GM06990 (cell line): ENCODE measurements around the gene SLC5A10.
A peak's percentile ranks its signal among the peaks of the same experiment; 100 is the strongest.

Experiments used
- DNase-seq: peaks from one replicate; pipeline ENCODE4 v3.0.0-alpha.2; 2011; ENCODE audit not compliant: insufficient read length; ENCODE audit errors: extremely low read depth
- H3K27me3 ChIP-seq: replicated peaks from 2 replicates; pipeline ENCODE4 v1.6.0; 2011; ENCODE audit warnings: low read length; ENCODE audit not compliant: control insufficient read depth, insufficient read depth
- H3K36me3 ChIP-seq: 2 replicates; pipeline ENCODE4 v1.5.1; 2011; ENCODE audit warnings: low read length; ENCODE audit not compliant: control insufficient read depth, insufficient read depth
- H3K4me3 ChIP-seq: replicated peaks from 2 replicates; pipeline ENCODE4 v1.5.1; 2011; ENCODE audit warnings: low read depth, mild to moderate bottlenecking, control low read depth, low read length
- CTCF ChIP-seq: IDR thresholded peaks from 2 replicates; pipeline ENCODE4 v1.5.1; 2011; ENCODE audit warnings: low read length, control low read depth, mild to moderate bottlenecking, inconsistent platforms; ENCODE audit not compliant: insufficient read depth, poor library complexity, severe bottlenecking

SLC5A10 gene

GRCh38 chr17:18951941-18952842 is at the start of gene SLC5A10:
Gene SLC5A10 (plus strand): TSS chr17:18952165. CDS start chr17:18952206, 41 bp downstream.
- Histone ChIP-seq H3K4me3 (no peak within 1 kb of the TSS), H3K36me3 (no peaks in the 10 kb centered on the region), H3K27me3 (no peaks in the 10 kb centered on the region)
- TF ChIP-seq CTCF, result peak; percentile 29
- DNase-seq, result no peak

DNA sequence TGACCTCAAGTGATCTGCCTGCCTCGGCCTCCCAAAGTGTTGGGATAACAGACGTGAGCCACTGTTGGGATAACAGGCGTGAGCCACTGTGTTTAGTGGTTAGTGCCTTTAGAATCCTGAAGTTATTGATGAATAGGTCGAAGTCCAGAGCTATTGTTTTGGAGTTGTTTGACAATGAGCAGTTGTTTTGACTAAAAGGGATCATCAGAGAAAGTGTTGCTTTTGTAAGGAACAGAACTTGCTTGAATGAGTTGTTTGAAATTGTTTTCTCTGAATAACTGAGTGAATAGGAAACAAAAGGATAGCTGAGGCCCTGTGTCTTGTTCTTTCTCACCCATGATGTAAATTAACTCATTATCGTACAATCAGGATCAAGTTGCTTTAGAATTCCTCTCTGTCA is 47.5 kb upstream of the SLC5A10 start:
- no peak for TF ChIP-seq CTCF
- Histone ChIP-seq H3K36me3 (peaks cover 12% of the 10 kb centered on the region), H3K27me3 (no peaks in the 10 kb centered on the region), H3K4me3 (no peak overlapping the region)
- no peak for DNase-seq

- no peaks in the 10 kb centered on the region for H3K27me3 ChIP-seq
- peaks cover 12% of the 10 kb centered on the region for H3K36me3 ChIP-seq
- DNase-seq, result no peak
- TF ChIP-seq CTCF, result no peak
- H3K4me3 ChIP-seq, result no peak overlapping the region
These were observed 46.7 kb upstream of the SLC5A10 start for GRCh38 chr17:18905226-18905625.

GRCh38 chr17:18910326-18910725 is 41.6 kb upstream of the SLC5A10 start:
- no peak overlapping the region for H3K4me3 ChIP-seq
- no peak for DNase-seq
- no peaks in the 10 kb centered on the region for H3K27me3 ChIP-seq
- TF ChIP-seq CTCF, result no peak
- peaks cover 20% of the 10 kb centered on the region for H3K36me3 ChIP-seq

- Histone ChIP-seq H3K4me3 (no peak overlapping the region), H3K36me3 (peaks cover 22% of the 10 kb centered on the region), H3K27me3 (no peaks in the 10 kb centered on the region)
- TF ChIP-seq CTCF, result no peak
- no peak for DNase-seq
These were observed 41.1 kb upstream of the SLC5A10 start for GRCh38 chr17:18910881-18911280.
